ENCODE measurements around the gene FAHD2A.
A peak's percentile ranks its signal among the peaks of the same experiment; 100 is the strongest.
"Not testable (repeated sequence)": the region's sequence is repeated elsewhere in the genome, so short reads cannot be mapped to it uniquely, and the experiment has no call there.

The FAHD2A gene

GRCh38 chr2:95390881-95391321 lies 11.6 kb upstream of the FAHD2A start:
- DNase-seq (ENCODE audit: low spot score): no peak

DNA sequence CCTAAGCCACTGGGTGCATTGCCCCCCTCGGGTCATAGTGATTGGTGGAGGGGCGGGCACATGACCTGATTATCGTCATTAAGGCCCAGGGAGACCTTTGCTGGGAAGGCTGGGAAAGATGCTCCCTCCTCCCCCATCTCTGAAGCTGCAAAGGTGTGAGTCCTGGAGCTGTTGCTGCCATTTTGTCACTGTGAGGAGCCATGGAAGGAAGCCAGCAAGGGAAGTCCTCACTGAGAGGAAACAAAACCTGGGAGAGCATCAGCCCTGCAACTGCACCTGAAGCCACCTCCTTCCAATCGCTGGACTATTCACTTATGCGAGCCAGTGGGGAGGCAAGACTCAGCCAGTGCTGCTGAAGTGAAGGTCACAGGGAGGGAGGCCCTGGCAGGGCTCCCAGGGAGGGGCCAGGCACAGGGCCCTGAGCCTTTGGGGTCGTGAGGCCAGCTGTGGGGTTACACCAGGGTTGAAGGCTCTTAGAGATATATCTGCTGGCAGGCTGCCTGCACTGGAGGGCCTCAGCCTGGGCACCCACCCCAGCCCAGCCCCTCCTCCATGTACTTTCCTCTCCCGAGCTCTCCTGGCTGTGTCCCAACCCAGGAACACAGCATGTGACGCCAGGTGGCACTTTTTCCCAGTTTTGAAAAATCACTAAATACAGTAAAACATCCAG lies 10.7 kb upstream of the FAHD2A start:
- DNase-seq (ENCODE audit: low spot score): no peak

DNA sequence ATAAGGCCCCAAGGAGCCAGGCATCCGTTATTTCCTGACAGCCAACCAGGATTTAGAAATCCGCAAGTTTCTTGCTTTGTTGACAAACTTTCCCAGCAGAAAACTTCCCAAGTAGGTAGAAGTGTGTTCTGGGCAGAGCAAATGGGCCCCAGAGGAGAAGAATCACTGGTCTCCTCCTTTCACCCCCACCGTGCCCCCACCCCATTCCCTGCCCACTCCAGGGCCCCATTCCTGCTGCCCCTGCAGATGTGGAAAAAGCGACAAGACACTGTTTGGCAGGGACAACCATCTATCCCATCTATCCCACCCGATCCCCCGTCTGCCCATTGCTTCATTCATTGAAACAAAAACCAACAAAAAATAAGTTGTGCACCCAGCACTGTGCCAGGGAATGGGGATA lies 10.2 kb upstream of the FAHD2A start:
- DNase-seq (ENCODE audit: low spot score): no peak

GRCh38 chr2:95392730-95393455 lies 9.6 kb upstream of the FAHD2A start:
- DNase-seq (ENCODE audit: low spot score): no peak

GRCh38 chr2:95393901-95394300 lies 8.6 kb upstream of the FAHD2A start:
- no peak for DNase-seq (ENCODE audit: low spot score)

DNA sequence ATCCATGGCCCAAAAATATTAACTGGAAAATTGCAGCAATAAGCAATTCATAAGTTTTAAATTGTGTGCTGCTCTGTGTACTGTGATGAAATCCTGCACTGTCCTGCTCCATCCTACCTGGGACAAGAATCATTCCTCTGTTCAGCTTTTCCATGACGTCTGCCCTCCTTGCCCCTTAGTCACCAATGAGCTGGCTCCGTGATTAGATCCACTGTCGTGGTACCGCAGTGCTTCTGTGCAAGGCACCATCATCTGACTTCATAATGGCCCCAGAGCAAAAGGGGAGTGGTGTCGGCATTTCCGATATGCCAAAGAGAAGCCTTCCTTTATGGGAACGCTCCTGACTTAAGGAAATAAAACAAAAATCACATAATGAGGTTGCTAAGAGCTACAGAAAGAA lies 3.4 kb upstream of the FAHD2A start:
- DNase-seq (ENCODE audit: low spot score): no peak

- DNase-seq (ENCODE audit: low spot score): no peak
These were observed 1.0 kb upstream of the FAHD2A start for GRCh38 chr2:95401480-95401879.

GRCh38 chr2:95402004-95402369 lies 521 bp upstream of the FAHD2A start:
- DNase-seq (ENCODE audit: low spot score): not testable (repeated sequence)

DNA sequence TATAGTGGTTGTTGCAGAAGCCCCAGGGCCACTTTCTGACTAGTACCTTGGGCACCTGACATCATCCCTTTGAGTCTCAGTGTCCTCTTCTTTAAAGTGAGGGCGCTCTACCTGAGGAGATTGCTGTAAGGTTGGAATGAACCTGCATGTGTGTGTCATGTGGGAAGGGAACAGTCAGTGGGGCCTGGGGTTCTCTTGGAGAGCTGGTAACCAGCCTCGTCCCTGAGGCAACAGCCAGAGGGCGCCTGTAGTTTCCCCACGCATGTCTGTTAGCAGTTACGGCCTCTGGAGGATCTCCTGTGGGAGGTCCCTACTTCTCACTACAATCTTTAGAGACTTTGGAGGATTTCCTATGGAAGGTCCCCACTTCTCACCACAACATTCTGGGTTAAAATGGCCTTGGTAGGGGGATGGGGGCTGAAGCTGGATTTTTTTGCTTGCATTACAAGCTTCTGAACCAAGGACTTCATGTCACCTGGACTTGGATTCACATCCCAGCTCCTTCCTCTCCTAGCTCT lies 755 bp downstream of the FAHD2A start:
- peak; percentile 22 for DNase-seq (ENCODE audit: low spot score)

DNA sequence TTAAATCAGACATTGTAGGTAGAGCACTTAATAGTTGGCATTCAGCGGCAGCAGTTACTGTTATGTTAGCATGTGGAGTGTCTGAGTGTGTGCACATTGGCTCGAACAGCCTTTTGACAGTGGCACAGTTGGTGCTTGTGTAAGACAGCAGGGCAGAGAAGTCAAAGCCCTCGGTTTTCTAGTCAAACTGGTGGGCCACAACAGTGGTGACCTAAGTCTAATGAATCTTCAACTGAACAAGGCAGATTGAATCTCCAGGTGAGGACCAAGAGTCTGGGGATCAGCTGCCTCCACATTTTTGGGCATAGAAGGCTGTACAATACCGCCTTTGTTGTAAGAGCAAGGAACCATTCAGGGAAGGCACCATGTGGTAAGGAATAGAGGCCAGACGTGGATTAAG lies 1.3 kb downstream of the FAHD2A start:
- DNase-seq (ENCODE audit: low spot score): not testable (repeated sequence)

DNA sequence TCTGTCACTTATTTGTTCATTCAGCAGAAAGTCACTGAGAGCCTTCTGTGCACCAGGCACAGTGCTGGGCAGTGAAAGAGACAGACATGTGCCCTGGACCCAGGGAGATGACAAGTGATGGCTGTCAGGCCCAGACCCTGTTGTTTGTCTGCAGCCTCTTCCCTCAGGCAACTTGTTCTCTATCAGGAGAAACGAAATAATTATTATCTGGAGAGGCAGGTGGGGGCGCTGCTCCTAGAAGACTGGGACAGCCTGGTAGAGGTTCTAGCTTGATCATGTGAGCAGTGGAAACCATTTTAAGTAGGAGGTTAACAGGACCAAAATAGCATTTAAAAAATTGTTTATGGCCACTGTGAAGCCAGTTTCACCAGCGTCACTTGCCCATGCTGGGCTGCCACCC lies 2.2 kb downstream of the FAHD2A start:
- not testable (repeated sequence) for DNase-seq (ENCODE audit: low spot score)

GRCh38 chr2:95411239-95411638 lies 8.7 kb downstream of the FAHD2A start:
- DNase-seq (ENCODE audit: low spot score): not testable (repeated sequence)

GRCh38 chr2:95414015-95414594 lies 11.6 kb downstream of the FAHD2A start:
- peak; percentile 48 for DNase-seq (ENCODE audit: low spot score)

GRCh38 chr2:95415138-95415537 lies 12.6 kb downstream of the FAHD2A start:
- not testable (repeated sequence) for DNase-seq (ENCODE audit: low spot score)

DNA sequence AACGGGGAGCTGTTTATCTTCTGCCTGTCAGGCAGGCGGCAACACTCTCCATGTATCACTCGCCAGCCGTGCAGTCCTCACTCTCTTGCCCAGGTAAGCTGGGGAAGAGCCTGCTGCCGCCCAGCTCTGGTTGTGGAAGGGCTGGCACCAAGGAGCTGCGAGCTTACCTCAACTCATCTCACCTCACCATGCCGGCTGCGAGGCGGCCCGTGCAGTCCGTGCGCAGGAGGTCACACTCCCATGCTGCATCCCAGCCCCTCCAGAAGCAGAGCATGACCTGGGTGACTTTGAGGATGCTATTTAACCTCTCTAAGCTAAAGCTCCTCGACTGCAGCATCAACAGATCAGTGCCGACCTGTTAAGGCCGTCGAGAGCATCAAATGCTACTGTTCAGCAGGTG lies 13.1 kb downstream of the FAHD2A start:
- not testable (repeated sequence) for DNase-seq (ENCODE audit: low spot score)

DNA sequence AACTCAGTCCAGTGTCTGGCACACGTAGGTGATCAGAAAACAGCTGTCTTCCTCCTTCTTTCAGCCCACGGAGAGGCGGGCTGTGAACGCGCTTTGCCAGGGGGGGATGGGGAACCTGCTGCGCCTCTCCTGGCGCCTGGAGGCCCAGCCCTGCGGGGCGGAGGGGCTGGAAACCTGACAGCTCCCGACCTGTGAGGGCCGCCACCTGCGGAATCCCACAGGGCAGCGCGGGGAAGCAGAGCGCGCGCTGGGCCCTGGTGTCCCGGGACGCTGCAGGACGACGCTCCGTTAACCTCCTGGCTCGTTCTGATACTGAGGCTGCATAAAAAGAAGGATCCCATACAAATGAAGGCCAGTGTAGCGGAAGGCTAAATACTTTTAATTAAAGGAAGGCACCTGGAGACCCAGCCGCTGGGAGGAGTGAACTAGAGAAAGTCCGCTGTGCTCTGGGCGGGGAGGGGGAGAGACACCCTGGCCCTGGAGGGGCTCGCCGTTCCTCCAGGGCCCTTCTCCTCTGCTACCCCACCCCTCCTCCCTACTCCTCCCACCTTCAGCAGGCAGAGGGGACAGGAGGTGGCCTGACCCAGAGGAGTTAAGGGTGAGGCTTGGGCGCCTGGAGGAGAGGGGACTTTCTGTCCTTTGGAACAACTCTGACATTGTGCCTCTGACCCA lies 24.8 kb downstream of the FAHD2A start:
- DNase-seq (ENCODE audit: low spot score): not testable (repeated sequence)

- not testable (repeated sequence) for DNase-seq (ENCODE audit: low spot score)
These were observed 27.4 kb downstream of the FAHD2A start for GRCh38 chr2:95429748-95430467.

DNA sequence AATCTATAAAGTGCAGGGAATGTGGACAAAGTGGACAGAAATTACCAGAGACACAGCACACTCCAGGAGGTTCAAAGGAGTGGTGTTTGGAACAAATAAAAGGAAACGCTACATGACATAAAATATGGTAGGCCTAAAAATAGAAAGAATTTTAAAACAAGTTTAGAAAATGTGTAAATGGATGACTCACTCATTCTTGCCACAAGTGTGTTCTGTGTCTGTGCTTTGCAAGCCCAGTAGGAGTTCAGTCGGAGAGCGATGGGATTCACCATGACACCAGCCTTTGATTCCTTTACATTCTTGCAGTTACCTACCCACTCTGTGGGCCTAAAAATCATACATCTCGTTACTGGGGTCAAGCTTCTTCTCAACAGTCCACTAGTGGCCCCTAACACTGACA lies 30.9 kb downstream of the FAHD2A start:
- not testable (repeated sequence) for DNase-seq (ENCODE audit: low spot score)

- not testable (repeated sequence) for DNase-seq (ENCODE audit: low spot score)
These were observed 31.5 kb downstream of the FAHD2A start for GRCh38 chr2:95433973-95434372.

- DNase-seq (ENCODE audit: low spot score): not testable (repeated sequence)
These were observed 32.1 kb downstream of the FAHD2A start for GRCh38 chr2:95434507-95435076.

- DNase-seq (ENCODE audit: low spot score): not testable (repeated sequence)
These were observed 32.8 kb downstream of the FAHD2A start for GRCh38 chr2:95435162-95435871.
